HEK293 (cell line): Measurements from ENCODE around the gene CCL16.

Source experiments
- CTCF ChIP-seq: fragments of 450-650 bp; formaldehyde crosslinking; IDR thresholded peaks from 2 replicates; pipeline ENCODE4 v1.5.1; 2016; ENCODE audit warnings: missing biosample characterization, missing genetic modification characterization
- PBX3 ChIP-seq: sonication (generic); formaldehyde crosslinking; IDR thresholded peaks from 2 replicates; pipeline ENCODE4 v1.8.1; 2022; ENCODE audit warnings: mild to moderate bottlenecking, moderate library complexity, missing genetic modification reagents
- ZBTB11 ChIP-seq: fragments of 450-650 bp; formaldehyde crosslinking; conservative IDR thresholded peaks from 2 replicates; pipeline ENCODE4 v1.5.1; 2016; ENCODE audit warnings: low read depth, missing biosample characterization, missing genetic modification characterization
- ZBTB44 ChIP-seq: fragments of 450-650 bp; IDR thresholded peaks from 2 replicates; pipeline ENCODE4 v1.5.1; 2018; ENCODE audit warnings: missing biosample characterization, mild to moderate bottlenecking, missing genetic modification characterization
- ZNF184 ChIP-seq: fragments of 450-650 bp; IDR thresholded peaks from 2 replicates; pipeline ENCODE4 v1.5.1; 2018; ENCODE audit warnings: missing biosample characterization, mild to moderate bottlenecking, missing genetic modification characterization
- ZNF2 ChIP-seq: fragments of 450-650 bp; formaldehyde crosslinking; IDR thresholded peaks from 2 replicates; pipeline ENCODE4 v1.5.1; 2016; ENCODE audit warnings: missing biosample characterization, missing genetic modification characterization
- ZNF354C ChIP-seq: fragments of 450-650 bp; formaldehyde crosslinking; IDR thresholded peaks from 2 replicates; pipeline ENCODE4 v1.5.1; 2016; ENCODE audit warnings: missing biosample characterization, missing genetic modification characterization, low read depth, borderline replicate concordance
- ZNF530 ChIP-seq: fragments of 450-650 bp; formaldehyde crosslinking; IDR thresholded peaks from 2 replicates; pipeline ENCODE4 v1.5.1; 2016; ENCODE audit warnings: low read depth, missing biosample characterization, missing genetic modification characterization
- ZNF639 ChIP-seq: fragments of 450-650 bp; formaldehyde crosslinking; IDR thresholded peaks from 2 replicates; pipeline ENCODE4 v1.5.1; 2016; ENCODE audit warnings: missing biosample characterization, missing genetic modification characterization
- ZNF843 ChIP-seq: fragments of 450-650 bp; formaldehyde crosslinking; IDR thresholded peaks from 2 replicates; pipeline ENCODE4 v1.5.1; 2016; ENCODE audit warnings: missing biosample characterization, missing genetic modification characterization
- ZSCAN4 ChIP-seq: fragments of 450-650 bp; formaldehyde crosslinking; IDR thresholded peaks from 2 replicates; pipeline ENCODE4 v1.5.1; 2017; ENCODE audit warnings: missing biosample characterization, missing genetic modification characterization

- TF ChIP-seq CTCF (tag by site-specific recombination) (no peak), ZBTB11 (tag by site-specific recombination) (no peak), PBX3 (CRISPR knock-in tag) (no peak), ZNF184 (no peak), ZNF639 (tag by site-specific recombination) (no peak), ZBTB44 (tag by site-specific recombination) (no peak), ZNF2 (tag by site-specific recombination) (no peak), ZSCAN4 (tag by site-specific recombination) (no peak), ZNF354C (tag by site-specific recombination) (no peak), ZNF530 (tag by site-specific recombination) (no peak), ZNF843 (tag by site-specific recombination) (no peak)
These were observed 49.4 kb downstream of the CCL16 start for GRCh38 chr17:35931794-35932425.
